Ishikawa (cell line): ENCODE measurements around the gene BABAM2.

ENCODE experiments used
- CEBPB ChIP-seq: IDR thresholded peaks from 2 replicates; pipeline ENCODE4 v1.6.1; 2012
- CREB1 ChIP-seq: IDR thresholded peaks from 2 replicates; pipeline ENCODE4 v1.6.1; 2012; ENCODE audit warnings: low read depth
- EGR1 ChIP-seq: IDR thresholded peaks from 2 replicates; pipeline ENCODE4 v1.6.1; 2012
- EP300 ChIP-seq: IDR thresholded peaks from 2 replicates; pipeline ENCODE4 v1.6.1; 2012; ENCODE audit warnings: borderline replicate concordance
- FOXM1 ChIP-seq: IDR thresholded peaks from 2 replicates; pipeline ENCODE4 v1.6.1; 2012; ENCODE audit warnings: low read depth, borderline replicate concordance
- MAX ChIP-seq: IDR thresholded peaks from 2 replicates; pipeline ENCODE4 v1.6.1; 2012
- NFIC ChIP-seq: IDR thresholded peaks from 2 replicates; pipeline ENCODE4 v1.6.1; 2012
- RAD21 ChIP-seq: IDR thresholded peaks from 2 replicates; pipeline ENCODE4 v1.6.1; 2012; ENCODE audit warnings: low read depth
- TAF1 ChIP-seq: IDR thresholded peaks from 2 replicates; pipeline ENCODE4 v1.6.1; 2012; ENCODE audit warnings: low read depth, mild to moderate bottlenecking
- TCF12 ChIP-seq: IDR thresholded peaks from 2 replicates; pipeline ENCODE4 v1.6.1; 2012; ENCODE audit warnings: low read depth
- TEAD4 ChIP-seq: IDR thresholded peaks from 2 replicates; pipeline ENCODE4 v1.6.1; 2012
- YY1 ChIP-seq: IDR thresholded peaks from 2 replicates; pipeline ENCODE4 v1.6.1; 2012; ENCODE audit warnings: low read depth
- ZBTB7A ChIP-seq: IDR thresholded peaks from 2 replicates; pipeline ENCODE4 v1.6.1; 2012; ENCODE audit warnings: low read depth
- TF ChIP-seq, protein P1 (sequence below): IDR thresholded peaks from 2 replicates; pipeline ENCODE4 v1.6.1; 2012; ENCODE audit warnings: low read depth, mild to moderate bottlenecking
- TF ChIP-seq, protein P2 (sequence below): IDR thresholded peaks from 2 replicates; pipeline ENCODE4 v1.6.1; 2012

Gene BABAM2

GRCh38 chr2:27964067-27964466 is 73.5 kb downstream of the BABAM2 start:
- TF ChIP-seq, protein P1, sequence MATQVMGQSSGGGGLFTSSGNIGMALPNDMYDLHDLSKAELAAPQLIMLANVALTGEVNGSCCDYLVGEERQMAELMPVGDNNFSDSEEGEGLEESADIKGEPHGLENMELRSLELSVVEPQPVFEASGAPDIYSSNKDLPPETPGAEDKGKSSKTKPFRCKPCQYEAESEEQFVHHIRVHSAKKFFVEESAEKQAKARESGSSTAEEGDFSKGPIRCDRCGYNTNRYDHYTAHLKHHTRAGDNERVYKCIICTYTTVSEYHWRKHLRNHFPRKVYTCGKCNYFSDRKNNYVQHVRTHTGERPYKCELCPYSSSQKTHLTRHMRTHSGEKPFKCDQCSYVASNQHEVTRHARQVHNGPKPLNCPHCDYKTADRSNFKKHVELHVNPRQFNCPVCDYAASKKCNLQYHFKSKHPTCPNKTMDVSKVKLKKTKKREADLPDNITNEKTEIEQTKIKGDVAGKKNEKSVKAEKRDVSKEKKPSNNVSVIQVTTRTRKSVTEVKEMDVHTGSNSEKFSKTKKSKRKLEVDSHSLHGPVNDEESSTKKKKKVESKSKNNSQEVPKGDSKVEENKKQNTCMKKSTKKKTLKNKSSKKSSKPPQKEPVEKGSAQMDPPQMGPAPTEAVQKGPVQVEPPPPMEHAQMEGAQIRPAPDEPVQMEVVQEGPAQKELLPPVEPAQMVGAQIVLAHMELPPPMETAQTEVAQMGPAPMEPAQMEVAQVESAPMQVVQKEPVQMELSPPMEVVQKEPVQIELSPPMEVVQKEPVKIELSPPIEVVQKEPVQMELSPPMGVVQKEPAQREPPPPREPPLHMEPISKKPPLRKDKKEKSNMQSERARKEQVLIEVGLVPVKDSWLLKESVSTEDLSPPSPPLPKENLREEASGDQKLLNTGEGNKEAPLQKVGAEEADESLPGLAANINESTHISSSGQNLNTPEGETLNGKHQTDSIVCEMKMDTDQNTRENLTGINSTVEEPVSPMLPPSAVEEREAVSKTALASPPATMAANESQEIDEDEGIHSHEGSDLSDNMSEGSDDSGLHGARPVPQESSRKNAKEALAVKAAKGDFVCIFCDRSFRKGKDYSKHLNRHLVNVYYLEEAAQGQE, result no peak
- TF ChIP-seq TAF1 (no peak), NFIC (no peak), TEAD4 (no peak), MAX (no peak), ZBTB7A (no peak), EP300 (no peak), RAD21 (no peak), TCF12 (no peak), CEBPB (no peak)
- TF ChIP-seq, protein P2, sequence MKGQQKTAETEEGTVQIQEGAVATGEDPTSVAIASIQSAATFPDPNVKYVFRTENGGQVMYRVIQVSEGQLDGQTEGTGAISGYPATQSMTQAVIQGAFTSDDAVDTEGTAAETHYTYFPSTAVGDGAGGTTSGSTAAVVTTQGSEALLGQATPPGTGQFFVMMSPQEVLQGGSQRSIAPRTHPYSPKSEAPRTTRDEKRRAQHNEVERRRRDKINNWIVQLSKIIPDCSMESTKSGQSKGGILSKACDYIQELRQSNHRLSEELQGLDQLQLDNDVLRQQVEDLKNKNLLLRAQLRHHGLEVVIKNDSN, result no peak

- no peak for TF ChIP-seq NFIC
Measured at GRCh38 chr2:27965841-27966240, 75.3 kb downstream of the BABAM2 start.

- TF ChIP-seq TAF1, result no peak
- TF ChIP-seq FOXM1, result no peak
- TF ChIP-seq MAX, result no peak
- TF ChIP-seq EGR1, result no peak
- no peak for TF ChIP-seq TEAD4
- TF ChIP-seq EP300, result no peak
- TF ChIP-seq NFIC, result no peak
- no peak for TF ChIP-seq CREB1
- TF ChIP-seq TCF12, result no peak
- TF ChIP-seq, protein P2, result no peak
- no peak for TF ChIP-seq ZBTB7A
- TF ChIP-seq CEBPB, result no peak
- TF ChIP-seq YY1, result no peak
- TF ChIP-seq, protein P1, result no peak
- TF ChIP-seq RAD21, result no peak
Measured at GRCh38 chr2:27966466-27966865, 75.9 kb downstream of the BABAM2 start.

DNA sequence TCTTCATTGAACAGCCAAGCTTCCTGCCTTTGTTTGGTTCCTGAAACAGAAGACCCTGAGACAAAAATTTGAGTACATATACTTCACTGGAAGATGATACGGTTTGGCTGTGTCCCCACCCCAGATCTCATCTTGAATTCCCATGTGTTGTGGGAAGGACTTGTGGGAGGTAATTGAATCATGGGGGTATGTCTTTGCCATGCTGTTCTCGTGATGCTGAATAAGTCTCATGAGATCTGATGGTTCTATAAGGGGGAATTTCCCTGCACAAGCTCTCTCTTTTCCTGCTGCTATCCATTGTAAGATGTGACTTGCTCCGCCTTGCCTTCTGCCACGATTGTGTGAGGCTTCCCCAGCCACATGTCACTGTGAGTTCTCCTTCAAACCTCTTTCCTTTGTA is 76.5 kb downstream of the BABAM2 start:
- TF ChIP-seq NFIC (no peak), FOXM1 (no peak), EP300 (no peak), RAD21 (no peak), TCF12 (no peak), YY1 (no peak), TAF1 (no peak), MAX (no peak), ZBTB7A (no peak)

- no peak for TF ChIP-seq EGR1
- no peak for TF ChIP-seq CEBPB
- TF ChIP-seq NFIC, result no peak
- no peak for TF ChIP-seq MAX
- no peak for TF ChIP-seq RAD21
- no peak for TF ChIP-seq TEAD4
Measured at GRCh38 chr2:27972311-27972710, 81.8 kb downstream of the BABAM2 start.

GRCh38 chr2:27973592-27973991 is 83.1 kb downstream of the BABAM2 start:
- no peak for TF ChIP-seq CEBPB

DNA sequence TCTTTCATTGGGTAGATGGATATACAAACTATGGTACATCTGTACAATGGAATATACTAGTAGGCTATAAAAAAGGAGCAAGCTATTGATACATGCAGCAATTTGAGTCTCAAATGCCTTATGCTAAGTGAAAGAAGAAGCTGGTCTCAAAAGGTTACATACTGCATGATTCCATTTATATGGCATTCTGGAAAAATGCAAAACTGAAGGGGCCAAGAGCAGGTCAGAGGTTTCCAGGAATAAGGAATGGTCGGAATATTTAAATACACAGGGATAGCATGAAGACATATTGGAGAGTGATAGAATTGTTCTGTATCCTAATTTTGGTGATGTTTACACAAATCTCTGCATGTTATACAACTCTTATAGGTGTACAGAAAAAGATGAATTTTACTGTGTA is 85.8 kb downstream of the BABAM2 start:
- TF ChIP-seq TAF1, result no peak
- TF ChIP-seq FOXM1, result no peak
- TF ChIP-seq, protein P1, result no peak
- no peak for TF ChIP-seq EP300
- no peak for TF ChIP-seq TEAD4
